ENCODE data around the gene DDAH1.

The DDAH1 gene

DNA sequence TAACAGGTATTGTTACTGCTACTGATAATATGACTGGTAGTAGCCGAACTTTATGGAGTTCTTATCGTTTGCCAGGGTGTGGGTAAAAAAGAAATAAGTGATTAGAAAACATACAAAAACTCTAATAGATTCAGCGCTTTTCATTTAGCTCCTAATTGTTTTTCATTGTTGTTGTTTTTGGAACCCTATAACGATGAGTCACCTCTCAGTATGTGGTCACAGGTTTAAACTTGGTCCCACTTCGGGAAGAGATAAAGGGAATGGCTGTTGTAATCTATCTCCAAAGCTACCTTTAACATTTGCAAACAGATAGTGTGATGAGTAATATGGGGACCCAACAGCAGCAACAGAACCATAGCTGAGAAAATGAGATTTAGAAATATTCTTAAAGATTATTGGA lies 125.9 kb downstream of the DDAH1 start:
- no peak for DNase-seq (ENCODE audit: insufficient read length, low spot score)
- FAIRE-seq, result no peak

DNA sequence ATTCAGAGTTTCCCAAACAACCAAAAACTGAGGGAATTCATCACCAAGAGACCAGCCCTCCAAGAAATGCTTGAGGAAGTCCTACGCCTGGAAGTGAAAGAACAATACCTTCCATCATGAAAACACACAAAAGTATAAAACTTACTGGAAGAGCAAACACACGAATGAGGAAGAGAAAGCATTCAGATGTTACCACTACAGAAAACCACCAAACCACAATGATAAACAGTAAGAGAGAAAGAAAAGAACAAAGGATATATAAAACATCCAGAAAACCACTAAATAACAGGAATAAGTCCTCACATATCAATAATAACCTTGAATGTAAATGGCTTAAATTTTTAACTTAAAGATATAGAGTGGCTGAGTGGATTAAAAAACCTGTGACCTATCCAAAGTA lies 130.0 kb downstream of the DDAH1 start:
- DNase-seq (ENCODE audit: insufficient read length, low spot score) (no peak), FAIRE-seq (no peak)

DNA sequence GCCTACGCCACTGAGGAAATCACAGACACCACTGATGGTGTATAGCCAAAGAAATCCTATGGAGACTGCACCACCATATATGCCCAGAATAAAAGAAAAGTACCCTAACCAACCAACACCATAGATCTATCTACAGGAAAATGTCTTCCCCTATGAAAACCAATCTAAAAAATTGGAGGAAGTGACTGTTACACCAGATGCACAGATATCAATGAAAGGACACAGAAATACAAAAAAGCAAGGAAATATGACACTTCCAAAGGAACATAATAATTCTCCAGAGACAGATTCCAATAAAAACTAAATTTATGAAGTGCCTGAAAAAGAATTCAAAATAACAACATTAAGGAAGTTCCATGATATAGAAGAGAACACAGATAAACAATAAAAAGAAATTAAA lies 131.8 kb downstream of the DDAH1 start:
- no peak for DNase-seq (ENCODE audit: insufficient read length, low spot score)
- FAIRE-seq, result no peak

DNA sequence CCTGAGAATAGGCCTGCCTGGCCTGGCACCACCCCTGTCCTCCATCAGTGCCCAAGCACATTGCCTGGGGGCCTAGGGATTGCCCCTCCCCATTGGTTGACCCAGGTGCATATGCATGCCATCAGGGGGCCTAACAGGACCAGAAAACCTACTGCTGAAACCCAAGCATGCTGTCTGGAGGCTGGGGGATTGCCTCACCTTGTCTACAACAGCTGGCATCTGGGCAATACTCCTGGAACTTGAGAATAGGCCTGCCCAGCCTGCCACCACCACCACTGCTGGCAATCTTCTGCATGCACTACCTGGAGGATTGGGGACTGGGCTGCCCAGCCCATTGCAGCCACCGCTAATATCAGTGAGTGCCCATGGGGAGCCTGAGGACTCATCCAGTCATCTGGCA lies 132.4 kb downstream of the DDAH1 start:
- FAIRE-seq (no peak), DNase-seq (ENCODE audit: insufficient read length, low spot score) (no peak)

DNA sequence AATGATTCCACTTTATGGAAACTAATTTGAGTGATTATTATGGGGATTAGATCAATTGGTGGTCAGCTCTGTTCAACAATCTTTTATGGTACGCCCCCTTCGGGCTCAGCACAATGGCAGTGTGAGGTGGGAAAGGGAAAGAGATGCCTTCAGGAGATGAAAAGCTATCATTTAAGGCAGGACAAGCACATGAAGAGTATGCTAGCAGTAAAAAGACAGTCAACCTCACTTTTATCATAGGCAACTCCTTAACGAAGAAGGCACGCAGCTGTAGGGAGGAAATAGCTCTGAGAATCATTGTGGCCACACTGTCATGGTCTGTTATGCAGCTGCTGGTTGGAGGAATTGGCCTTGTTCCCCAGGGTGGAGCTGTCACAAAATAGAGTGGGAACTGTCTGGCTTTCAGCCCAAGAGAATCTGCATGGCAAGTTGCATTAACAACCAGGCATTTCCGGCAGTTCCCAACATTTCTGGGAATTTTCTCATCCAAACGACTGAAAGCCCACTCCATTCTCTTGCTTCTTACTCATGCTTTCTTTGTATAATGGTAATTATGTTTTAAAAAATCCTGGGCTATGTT lies 134.2 kb downstream of the DDAH1 start:
- FAIRE-seq (peak; percentile 49), DNase-seq (ENCODE audit: insufficient read length, low spot score) (no peak)

DNA sequence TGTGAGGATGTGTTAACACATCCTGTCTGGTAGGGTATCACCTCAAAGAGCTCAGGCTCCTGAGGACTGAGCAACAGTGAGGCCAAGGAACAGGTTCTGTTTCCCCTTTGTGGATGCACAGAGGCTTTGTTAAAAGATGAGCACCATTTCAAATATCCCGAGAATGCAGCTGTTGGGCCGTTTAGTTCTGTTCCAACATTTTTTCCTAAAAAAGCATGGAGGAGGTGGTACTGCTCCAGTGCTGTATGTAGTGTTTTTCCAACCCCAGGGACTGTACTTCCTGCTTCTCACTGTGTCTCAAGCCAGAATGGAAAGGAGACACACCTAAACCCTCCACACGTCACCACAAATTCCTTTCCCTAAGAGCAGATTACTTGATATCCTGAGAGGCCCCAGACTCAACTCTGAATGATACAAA lies 134.7 kb downstream of the DDAH1 start:
- FAIRE-seq (no peak), DNase-seq (ENCODE audit: insufficient read length, low spot score) (no peak)

DNA sequence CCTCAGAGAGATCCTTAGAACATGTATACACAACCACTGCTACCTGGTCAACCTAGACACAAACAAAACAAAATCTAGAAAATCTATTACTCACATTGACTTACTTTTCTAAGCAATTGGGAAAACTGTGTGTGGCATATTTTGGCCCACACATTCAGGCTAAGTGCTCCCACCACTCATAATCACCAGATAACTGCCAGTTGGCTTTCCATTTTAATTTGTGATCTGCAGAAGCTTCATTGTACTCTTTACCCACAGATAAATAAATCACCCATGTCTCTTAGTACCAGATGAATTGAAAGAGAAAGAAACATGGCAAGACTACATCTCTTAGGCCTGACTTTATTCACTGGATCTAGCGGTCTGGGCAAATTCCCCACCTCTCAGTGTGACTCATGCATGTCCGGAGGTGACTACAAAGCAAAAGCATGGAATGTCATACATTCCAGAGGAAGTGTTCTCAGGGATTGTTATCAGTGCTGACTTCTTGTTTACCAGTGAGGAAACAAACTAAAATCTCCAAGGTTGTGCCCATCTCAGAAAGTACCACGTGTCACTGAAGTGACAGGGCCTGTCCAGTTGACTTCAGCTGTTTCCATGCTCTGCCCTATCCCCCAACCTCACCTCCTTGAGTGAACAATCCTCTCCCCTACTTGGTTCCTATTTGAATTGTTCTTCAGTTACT lies 136.1 kb downstream of the DDAH1 start:
- DNase-seq (ENCODE audit: insufficient read length, low spot score), result peak; percentile 77
- peak; percentile 81 for FAIRE-seq

DNA sequence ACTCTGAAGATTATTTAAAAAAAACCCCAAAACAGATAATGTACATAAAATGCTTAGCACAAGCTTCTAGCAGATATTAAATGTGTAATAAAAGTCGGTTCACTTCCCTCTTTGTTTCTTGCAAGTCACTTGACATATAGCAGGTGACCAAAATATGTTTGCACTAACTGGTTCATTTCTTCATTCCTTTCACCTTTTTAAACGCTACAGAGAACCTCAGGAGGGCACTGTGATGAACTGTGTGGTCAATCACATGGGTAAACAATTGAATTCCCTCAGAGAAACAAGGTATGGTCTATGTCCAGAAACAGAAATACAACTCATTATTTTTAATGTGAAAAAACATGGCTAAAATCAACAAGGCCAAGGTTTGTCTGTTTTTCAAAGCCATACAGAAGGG lies 137.2 kb downstream of the DDAH1 start:
- FAIRE-seq, result no peak
- no peak for DNase-seq (ENCODE audit: insufficient read length, low spot score)

DNA sequence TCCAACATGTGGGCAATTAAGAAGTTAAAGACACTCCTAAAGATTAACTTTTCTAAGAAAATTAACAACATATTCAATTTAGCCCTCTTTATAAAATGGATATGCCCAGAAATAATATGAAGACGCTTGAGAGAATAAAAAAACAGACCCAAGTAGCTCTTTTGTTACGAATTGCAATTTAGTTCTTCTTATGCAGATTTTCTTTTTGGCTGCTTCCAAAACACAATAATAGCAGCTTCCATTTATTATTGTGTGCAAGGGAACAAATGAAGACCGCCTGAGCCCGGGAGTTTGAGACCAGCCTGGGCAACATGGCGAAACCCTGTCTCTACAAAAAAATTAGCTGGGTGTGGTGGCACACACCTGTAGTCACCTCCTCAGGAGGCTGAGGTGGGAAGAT lies 138.1 kb downstream of the DDAH1 start:
- no peak for DNase-seq (ENCODE audit: insufficient read length, low spot score)
- FAIRE-seq, result no peak

DNA sequence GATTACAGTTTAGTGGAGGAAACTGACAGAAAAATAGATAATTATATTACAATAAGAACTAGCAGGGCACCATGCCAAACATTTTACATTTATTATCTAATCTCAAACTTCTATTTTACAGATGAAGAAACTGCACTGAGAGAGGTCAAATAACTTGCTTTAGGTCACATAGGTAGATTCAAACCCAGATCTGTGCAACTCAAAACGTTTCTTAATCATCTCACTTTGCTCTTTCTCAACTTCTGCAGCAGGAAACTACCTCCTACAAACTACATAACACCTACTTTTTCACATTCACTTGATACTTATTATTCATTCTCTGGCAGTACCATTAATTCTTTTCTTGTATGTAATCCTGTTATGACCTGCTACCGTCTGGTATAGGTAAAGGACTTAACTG lies 138.6 kb downstream of the DDAH1 start:
- DNase-seq (ENCODE audit: insufficient read length, low spot score), result no peak
- FAIRE-seq, result no peak

DNA sequence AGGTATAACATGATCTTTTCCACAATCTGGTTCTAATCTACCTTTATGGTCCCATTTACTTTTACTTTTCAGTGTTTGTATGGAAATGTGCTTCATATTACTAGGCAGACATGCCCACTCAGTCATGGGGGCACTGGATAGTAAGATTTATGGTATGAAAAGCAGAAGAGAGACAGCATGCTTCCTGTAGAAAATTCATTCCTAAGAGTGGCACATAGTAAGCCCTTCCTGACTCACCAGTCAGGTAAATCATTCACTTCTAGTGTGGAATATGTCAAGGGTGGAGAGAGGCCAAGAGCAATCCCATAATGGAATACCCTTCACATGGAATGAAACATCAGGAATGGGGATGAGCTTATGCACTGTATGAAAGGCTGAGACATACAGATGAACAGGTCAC lies 139.0 kb downstream of the DDAH1 start:
- DNase-seq (ENCODE audit: insufficient read length, low spot score) (no peak), FAIRE-seq (no peak)

DNA sequence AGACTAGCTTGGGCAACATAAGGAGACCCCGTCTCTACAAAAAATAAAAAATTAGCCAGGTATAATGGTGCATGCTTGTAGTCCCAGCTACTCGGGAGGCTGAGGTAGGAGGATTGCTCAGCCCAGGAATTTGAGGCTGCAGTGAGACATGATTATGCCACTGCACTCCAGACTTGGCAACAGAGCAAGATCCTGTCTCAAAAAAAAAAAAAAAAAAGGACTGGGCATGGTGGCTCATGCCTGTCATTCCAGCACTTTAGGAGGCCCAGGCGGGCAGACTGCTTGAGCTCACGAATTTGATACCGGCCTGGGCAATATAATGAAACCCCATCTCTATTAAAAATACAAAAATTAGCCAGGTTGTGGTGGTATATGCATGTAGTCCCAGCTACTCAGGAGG lies 141.2 kb downstream of the DDAH1 start:
- no peak for DNase-seq (ENCODE audit: insufficient read length, low spot score)
- no peak for FAIRE-seq

DNA sequence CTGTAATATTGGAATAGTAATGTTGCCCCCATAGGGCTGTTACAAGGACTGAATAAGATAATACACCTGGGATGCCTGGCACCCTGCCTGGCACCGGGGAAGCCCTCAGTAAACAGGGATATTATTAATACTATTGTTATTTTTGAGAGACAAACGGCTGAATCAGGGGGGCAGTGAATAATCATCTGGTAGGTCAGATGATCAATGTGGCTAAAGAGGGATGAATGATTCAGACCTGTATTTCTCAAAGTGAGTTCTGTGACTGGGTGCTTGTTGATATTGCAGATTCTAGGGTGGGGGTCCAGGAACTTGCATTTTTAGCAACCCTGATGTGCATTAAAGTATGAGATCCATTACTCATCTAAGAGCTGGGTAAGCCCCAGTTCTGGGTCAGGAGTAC lies 142.3 kb downstream of the DDAH1 start:
- DNase-seq (ENCODE audit: insufficient read length, low spot score), result no peak
- no peak for FAIRE-seq

DNA sequence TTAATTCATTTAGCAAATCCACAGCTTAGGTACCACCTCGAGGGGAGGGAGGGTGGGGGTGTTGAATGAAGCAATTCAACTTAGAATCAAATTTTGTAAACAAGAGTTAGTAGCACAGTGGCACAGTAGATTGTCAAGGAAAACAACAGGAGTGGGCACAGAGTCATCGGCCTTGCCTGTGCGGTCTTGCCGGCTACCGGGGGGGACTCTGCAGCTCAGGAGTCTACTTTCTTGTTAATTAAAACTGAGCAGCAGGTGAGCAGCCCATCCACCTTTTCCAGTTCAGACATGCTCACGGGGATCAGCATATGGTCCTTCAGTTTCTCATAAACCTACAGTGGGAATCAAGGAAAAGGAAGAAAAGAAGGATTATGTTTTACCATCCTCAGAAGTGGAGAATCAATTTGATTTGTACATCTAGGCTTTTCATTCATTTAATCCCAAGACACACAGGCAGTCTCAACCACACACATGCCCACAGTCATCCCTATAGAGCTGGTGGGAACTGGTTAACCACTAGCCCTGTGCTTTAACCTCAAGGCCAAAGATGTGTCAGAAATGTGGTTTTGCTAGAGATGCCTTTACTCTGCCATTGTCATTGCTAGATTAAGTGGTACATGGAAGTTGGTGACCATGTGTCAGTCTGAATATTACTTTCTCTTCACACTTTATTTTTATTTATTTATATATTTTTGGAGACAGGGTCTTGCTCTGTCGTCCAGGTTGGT lies 143.6 kb downstream of the DDAH1 start:
- FAIRE-seq (peak; percentile 51), DNase-seq (ENCODE audit: insufficient read length, low spot score) (no peak)

DNA sequence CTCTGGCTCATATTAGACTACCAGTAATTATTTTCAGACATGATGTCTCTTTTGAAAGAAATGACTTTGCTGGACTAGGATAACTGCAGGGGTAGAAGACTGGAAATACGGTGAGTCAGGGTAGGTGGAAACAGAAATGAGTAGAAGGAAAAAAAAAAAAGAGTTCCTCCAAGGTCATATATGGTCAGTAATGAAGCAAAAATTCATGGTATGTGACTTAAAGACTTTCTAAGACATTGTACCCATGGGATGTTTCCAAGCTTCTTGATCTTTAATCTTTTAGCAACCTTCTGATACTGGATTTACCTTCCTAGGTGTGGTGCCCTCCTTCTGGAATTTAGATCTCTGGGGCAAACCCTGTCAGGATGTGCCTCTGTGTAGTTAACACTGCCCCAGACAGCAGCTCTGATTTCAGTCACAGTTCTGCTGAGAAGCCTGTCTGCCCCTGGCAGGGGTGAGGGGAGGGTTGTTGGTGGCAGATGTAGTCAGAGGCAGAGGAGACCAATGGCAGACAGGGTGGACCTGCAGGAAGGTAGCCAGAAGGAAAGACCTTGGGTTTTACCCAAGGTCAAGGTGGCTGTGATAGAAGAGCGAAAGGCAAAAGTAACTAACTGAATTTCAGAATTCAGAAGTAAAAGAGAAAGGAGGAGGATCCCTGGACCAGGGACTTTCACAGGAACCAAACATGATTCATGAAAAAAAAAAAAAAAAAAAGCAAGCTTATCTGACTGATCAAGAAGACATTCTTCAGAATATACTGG lies 144.4 kb downstream of the DDAH1 start:
- no peak for DNase-seq (ENCODE audit: insufficient read length, low spot score)
- peak; percentile 13 for FAIRE-seq

DNA sequence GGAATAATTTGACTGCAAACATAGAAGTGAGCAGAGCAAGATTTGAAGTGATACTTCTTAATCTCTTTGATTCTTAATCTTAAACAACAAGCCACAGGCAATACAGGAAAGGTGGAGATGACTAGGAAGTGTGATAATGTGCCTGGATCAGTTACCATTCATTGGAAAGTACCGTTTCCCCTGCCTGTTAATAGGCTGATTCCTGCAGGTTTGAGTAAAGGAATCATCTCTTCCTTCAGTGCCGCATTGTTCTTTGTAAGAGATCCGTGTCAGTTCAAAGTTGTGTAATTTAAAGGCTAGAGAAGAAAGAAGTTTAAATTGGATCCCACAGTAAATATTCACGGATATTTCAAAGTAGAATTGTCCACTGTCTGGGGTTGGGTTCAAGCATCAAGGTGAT lies 145.0 kb downstream of the DDAH1 start:
- DNase-seq (ENCODE audit: insufficient read length, low spot score) (no peak), FAIRE-seq (peak; percentile 40)

DNA sequence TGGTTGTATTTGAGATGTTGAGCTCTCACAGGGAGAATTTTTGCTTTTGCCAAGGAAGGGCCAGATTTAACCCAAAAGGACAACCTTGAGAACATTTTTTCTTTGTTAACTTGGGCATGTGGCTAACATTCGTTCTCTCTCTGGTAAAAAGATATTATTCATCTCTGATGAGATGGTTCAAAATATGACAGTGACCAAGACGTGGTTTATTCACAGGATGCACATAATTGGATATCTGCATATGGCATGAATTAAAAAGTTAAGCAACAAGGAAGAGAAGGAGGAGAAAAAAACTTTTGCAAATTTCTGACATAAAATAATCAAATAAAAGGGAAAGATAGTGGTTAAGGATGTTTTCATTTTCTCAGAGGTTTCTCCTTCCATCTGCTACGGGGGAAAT lies 145.5 kb downstream of the DDAH1 start:
- DNase-seq (ENCODE audit: insufficient read length, low spot score), result no peak
- FAIRE-seq, result no peak

DNA sequence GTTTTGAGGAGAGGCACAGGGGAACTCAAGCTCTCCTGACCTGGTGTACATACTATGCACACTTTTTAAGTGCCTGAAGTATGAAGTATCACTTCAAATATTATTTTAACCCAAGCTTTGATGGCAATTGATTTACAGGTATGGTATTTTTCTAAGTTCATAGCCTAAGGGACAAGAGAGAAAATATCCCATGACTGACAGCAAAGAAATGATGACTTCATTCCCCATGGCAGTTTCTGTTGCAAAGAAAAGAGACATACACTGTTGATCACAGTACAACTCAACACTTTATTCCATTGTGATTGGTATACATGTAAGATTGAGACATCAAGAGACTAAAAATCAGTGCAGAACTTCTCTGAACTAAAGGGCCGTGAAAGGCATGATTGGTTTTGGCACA lies 146.7 kb downstream of the DDAH1 start:
- FAIRE-seq (no peak), DNase-seq (ENCODE audit: insufficient read length, low spot score) (no peak)

DNA sequence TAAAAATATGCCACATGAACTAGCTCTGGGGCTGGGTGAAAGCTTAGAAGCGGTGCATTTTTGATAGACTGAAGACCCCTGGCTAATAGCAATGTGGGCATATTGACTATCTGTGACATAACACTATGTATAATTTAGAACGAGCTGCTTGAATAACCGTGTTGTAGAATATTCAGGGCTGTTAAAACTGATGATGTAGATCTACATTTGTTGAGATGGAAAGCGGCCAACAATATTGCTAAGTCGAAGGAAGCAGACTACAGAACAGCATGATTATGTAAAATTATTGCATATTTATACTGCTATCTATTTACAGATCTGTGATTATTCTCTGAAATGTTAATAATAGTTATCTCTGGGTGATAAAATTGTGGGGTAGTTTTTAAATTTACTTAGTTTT lies 147.4 kb downstream of the DDAH1 start:
- DNase-seq (ENCODE audit: insufficient read length, low spot score), result no peak
- no peak for FAIRE-seq

DNA sequence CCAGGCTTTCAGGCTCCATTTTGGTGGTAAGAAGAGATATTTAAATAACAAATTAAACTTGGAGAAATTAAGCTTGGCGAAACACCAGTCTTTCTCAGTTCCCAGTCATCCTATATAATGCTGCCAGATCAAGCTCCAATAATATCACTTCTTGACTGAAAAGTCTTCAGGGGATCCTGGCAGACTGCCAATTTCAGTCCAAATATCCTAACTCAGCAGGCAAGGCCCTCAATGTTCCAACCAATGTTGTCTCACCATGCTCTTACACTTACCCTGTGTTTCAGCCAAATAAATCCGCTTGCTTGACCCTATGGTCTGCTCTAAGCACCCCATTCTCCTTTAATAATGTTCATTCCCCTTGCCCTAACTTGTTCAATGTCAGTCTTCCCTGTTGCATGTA lies 148.6 kb downstream of the DDAH1 start:
- no peak for FAIRE-seq
- no peak for DNase-seq (ENCODE audit: insufficient read length, low spot score)

DNA sequence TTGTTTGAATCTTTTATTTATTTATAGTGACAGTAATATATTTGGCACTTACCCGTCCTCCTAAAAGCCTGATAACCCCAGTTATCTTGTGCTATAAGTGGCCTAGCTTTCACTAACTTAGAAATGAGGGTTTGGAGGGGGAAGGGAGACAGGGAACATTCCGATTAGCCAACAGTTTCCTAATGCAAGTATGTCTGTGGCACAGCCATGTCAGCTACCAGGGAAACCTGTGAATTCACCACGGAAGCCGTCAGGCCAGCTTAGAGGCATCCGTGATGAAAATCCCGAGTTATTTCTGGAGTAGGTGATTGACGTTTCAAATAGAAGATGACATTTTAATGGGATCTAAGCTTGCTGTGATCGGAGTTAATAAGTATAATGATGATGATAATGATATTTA lies 149.2 kb downstream of the DDAH1 start:
- DNase-seq (ENCODE audit: insufficient read length, low spot score) (no peak), FAIRE-seq (no peak)

DNA sequence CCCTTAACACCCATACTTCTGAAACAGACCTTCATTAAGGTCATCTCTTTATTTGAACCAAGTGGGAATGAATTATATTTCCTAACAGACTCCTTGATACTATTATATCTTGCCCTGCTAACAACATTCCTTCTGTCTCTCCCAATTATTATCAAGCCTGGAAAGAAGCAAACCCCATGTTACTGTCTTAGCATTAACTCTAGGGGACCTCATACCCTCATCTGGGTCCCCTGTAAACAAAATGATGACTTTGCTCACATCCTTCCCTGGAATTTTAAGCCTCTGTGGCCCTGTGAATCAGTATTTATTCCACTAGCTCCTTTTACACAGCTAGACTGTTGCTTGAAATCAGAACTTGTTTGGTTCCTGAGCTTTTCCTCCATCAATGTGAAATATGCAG lies 150.2 kb downstream of the DDAH1 start:
- DNase-seq (ENCODE audit: insufficient read length, low spot score) (no peak), FAIRE-seq (no peak)
